GM23248 (cell line): Measurements from ENCODE around the gene FGF21.

Experiments
- EZH2 ChIP-seq: fragments of 200-600 bp; sonication (generic); IDR thresholded peaks from 2 replicates; pipeline ENCODE4 v1.6.1; 2018; ENCODE audit warnings: antibody characterized with exemption, mild to moderate bottlenecking; ENCODE audit not compliant: insufficient read depth, poor library complexity, severe bottlenecking
- EZH2phosphoT487 ChIP-seq: fragments of 200-600 bp; sonication (generic); IDR thresholded peaks from 2 replicates; pipeline ENCODE4 v1.6.1; 2018; ENCODE audit warnings: antibody characterized with exemption, moderate library complexity, mild to moderate bottlenecking, low read depth; ENCODE audit not compliant: insufficient read depth

DNA sequence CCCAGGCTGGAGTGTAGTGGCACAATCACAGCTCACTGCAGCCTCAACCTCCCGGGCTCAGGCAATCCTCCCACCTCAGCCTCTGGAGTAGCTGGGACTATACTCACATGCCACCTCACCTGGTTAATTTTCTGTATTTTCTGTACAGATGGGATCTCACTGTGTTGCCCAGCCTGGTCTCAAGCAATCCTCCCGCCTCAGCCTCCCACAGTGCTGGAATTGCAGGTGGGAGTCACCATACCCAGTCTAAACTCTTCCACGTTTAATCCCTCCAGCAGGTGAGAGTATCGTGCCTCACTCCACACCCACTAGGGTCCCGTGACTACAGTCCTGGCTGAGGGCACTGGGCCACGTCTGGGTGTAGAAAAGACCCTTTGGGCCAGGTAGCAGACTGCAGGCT, 39.0 kb downstream of the FGF21 start:
- TF ChIP-seq EZH2 = no peak
- no peak for TF ChIP-seq EZH2phosphoT487
